DOHH2 (cell line): ENCODE results near the gene KLK14.

Experiments used
- EZH2phosphoT487 ChIP-seq: fragments of 200-600 bp; sonication (generic); IDR thresholded peaks from 2 replicates; pipeline ENCODE4 v1.6.1; 2017; ENCODE audit warnings: borderline replicate concordance, mild to moderate bottlenecking, antibody characterized with exemption, low read length, moderate library complexity, mixed read lengths
- TF ChIP-seq, protein P1 (sequence below): fragments of 200-600 bp; sonication (generic); IDR thresholded peaks from one replicate; pipeline ENCODE4 v1.5.1; 2014; ENCODE audit warnings: antibody characterized with exemption, mild to moderate bottlenecking, low read depth, low read length; ENCODE audit not compliant: poor library complexity, severe bottlenecking

DNA sequence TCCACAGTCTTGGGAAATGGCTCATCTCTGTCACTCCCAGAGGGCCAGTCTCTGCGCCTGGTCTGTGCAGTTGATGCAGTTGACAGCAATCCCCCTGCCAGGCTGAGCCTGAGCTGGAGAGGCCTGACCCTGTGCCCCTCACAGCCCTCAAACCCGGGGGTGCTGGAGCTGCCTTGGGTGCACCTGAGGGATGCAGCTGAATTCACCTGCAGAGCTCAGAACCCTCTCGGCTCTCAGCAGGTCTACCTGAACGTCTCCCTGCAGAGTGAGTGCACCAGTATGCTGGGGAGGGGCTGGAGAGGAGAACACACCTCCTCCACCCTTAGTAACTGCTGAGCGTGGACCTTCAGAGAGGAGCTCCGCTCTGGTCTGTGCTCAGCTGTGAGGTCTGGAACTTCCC, 44.3 kb upstream of the KLK14 start:
- TF ChIP-seq, protein P1, sequence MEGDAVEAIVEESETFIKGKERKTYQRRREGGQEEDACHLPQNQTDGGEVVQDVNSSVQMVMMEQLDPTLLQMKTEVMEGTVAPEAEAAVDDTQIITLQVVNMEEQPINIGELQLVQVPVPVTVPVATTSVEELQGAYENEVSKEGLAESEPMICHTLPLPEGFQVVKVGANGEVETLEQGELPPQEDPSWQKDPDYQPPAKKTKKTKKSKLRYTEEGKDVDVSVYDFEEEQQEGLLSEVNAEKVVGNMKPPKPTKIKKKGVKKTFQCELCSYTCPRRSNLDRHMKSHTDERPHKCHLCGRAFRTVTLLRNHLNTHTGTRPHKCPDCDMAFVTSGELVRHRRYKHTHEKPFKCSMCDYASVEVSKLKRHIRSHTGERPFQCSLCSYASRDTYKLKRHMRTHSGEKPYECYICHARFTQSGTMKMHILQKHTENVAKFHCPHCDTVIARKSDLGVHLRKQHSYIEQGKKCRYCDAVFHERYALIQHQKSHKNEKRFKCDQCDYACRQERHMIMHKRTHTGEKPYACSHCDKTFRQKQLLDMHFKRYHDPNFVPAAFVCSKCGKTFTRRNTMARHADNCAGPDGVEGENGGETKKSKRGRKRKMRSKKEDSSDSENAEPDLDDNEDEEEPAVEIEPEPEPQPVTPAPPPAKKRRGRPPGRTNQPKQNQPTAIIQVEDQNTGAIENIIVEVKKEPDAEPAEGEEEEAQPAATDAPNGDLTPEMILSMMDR, result no peak
- no peak for TF ChIP-seq EZH2phosphoT487
